ENCODE data around the gene INKA2.
"Not testable (repeated sequence)": the region's sequence is repeated elsewhere in the genome, so short reads cannot be mapped to it uniquely, and the experiment has no call there.

Gene INKA2

DNA sequence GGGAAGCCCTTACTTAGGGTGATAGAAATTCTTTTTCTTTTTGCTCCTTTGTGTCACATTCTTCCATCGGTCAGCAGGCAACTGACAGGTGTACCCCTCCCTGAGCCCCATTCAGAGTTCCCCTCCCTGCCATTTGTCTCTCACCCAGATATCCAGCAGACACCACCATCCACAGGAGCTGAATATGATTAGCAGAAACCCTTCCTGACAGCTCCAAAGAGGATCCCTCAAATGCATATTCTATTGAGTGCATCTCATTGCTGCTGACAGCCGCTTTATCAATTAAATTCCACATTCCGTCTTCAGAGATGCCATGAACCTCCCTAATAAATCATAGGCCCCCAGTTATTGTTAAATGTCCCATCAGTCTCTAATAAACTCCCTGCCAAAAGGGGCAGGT is 10.4 kb upstream of the INKA2 start:
- no peak for DNase-seq (ENCODE audit: low read depth)

DNA sequence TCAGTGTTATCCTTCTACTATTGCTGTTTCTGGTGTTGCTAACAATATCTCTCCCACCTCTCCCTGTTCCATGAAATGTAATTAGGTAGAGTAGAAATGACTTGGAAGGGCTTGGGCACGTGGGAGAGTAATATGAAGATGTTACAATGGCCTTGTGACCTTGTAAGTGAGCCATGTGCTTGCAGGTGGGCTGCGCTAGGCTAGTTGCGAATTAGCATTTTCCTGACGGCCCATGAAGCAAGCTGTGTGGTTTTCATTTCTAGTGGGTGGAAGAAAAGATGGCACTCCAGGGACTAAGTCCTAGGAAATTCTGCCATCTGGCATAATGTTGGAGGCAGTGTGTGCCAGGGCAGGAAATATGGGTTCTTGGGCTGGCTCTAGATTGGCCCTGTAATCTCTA is 8.8 kb upstream of the INKA2 start:
- no peak for DNase-seq (ENCODE audit: low read depth)

DNA sequence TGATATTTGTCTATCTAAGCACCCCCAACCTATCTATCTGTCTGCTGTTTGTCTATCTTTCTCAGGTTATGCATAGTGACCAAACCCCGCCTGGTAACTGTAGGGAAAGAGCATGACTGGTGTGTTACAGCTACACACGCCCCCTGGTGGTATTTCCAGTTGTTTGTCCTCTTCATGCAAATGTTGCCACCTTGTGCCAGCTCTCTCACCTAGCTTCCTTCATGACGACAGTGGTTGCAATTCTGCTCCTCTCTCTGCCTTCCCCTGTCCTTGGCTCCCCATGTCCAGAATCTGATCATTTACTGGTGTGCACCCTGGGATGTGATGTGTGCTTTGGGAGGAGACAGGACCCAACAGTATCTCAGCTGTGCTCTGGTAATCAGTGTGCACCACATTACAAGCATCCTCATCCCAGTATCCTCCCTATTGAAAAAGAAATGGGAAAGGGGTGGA is 8.1 kb upstream of the INKA2 start:
- no peak for DNase-seq (ENCODE audit: low read depth)

DNA sequence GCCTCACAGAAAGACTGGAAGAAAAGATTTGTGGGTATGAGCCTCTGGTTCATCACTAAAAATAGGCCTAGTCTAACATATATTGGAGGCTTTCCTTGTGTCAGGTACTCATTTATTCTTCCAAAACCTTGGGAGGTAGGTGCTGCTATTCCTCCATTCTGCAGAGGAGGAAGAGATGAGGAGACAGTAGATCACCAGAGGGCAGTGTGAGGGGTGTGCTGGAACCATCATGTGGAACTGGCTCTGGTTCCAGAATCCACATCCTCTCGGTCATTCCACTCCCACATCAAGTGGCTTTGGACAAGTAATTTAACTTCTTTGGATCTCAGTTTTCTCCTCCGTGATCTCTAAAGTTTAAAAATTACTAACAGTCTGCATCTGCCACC is 7.4 kb upstream of the INKA2 start:
- DNase-seq (ENCODE audit: low read depth), result no peak

DNA sequence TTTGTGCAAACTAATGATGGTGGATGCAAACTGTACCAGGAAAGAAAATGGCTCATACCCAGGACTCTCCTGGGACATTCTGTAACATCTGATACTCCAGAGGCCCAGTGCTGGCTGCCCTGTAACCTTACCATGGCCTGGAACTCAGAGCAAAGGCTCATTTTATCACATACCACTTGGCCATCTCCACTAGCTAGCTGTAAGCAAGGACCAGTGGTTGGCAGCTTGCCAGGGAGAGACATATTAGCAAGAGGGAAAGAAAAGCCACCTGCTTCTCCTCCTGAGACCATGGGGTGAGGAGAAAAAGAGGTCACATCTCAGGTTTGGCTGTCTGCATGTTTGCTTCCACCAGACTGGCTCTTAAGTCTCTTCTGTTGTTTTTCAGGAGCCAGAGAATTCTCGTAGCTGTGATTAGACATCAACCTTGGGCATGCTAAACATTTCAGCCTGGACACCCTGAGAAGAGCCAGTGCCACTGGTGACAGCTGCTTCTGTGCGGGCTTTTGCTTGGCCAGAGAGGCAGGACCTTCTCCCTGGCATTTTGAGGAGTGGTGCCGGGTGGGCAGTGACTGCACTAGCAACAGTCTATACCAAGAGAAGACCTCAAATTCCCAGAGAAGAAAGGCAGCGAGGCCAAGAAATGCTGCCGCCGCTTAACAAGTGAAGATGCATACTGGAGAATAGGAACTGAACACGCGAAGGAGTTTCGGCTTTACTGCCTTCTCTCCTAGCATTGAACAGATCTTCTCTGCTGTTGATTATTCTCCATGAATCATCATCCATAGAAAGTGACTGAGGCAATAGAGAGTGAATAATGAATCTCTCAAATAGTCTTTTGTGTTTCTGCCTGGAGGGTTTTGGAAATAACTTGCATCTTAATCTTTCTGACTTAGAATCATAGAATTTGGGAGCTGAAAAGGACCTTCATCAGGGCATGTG is 6.7 kb upstream of the INKA2 start:
- no peak for DNase-seq (ENCODE audit: low read depth)

DNA sequence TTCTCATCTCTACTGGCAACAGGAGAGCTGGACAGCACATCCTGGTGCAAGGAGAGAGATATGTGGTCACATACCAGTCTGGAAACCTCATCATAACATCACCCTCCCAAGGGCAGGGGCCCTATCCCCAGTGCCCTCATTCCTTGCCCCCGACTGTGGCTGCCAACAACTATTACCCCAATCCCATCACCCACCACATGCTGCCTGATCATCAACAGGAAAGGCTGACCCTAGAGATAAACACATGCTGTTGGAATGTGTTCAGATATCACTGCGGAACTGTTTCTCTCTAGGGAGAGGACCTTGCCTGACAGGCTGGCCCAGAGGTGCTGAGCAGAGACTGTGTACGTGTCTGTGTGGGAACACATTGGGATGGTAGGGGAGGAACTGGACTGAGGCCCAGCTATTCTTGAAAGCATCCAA is 4.5 kb upstream of the INKA2 start:
- no peak for DNase-seq (ENCODE audit: low read depth)

DNA sequence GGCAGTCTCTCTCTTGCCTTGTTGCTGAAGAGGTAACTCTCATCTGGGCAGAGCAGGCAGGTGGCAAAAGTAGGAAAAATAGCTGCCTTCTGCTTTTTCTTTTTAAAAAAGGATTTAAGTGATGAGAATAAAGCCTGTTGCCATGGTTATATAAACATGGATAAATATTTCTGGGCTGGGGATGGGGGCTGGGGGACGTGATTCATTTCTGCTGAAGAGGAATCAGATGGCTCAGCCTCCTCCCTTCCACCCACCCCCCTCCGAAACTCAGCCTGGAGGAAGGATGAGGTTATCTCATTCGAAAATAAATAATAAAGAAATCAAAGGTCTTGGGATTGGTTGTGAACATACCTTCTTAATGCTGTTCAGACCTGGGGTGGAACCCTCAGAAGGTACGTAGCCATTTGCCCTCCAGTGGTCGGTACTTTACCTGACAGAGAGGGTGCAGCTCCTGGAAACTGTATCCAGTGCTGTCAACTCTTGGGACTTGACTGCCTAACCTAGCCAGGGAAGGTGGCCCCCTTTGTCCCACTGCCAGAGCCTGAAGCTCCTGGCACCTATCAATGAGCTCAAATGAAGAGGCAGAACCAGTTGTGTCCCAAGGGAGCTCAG is 3.8 kb upstream of the INKA2 start:
- DNase-seq (ENCODE audit: low read depth), result no peak

DNA sequence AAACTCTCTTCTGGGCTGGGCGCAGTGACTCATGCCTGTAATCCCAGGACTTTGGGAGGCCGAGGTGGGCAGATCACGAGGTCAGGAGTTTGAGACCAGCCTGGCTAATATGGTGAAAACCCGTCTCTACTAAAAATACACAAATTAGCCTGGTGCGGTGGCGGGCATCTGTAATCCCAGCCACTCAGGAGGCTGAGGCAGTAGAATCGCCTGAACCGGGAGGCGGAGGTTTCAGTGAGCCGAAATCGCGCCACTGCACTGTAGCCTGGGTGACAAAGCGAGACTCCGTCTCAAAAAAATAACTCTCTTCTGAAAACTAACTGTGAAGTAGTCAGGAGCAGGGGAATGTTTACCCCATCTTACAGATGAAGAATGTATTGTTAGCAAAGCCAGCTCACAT is 3.1 kb upstream of the INKA2 start:
- DNase-seq (ENCODE audit: low read depth), result not testable (repeated sequence)

DNA sequence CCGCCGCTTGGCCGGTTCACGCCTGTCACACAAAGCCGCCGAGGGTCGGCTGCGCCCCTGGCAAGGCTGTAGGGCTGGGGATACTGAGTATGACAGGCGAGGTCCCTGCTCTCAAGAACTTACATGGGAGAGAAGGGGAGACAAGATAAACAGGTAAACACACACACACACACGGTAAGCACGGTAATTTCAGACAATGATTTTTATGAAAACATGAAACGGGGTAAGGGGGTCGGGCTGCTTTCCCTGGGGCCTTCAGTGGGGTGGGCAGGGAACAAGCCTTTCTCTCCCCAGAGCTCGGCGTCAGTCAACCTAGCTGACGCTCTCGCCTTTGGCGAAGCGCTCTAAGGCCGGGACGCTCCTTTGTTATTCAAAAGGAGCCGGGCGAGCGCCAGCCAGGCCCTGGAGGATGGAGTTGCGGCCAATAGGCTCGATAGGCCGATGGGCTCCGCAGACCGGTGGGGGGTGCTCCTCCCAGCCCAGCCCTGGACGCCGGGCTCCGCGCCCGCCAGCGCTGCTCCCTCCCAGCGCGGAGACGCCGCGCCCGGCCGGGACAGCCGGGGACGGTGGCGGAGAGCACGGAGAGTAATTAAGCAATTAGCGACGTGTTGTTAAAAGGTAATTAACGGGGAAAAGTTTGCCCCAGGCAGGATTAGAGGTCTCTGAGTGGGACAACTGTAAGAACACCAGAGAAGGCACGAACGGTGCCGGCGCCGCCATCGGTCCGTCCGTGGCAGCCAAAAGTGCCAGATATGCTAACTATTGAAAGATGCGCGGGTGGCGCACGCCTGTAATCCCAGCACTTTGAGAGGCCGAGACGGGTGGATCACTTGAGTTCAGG is 950 bp upstream of the INKA2 start:
- DNase-seq (ENCODE audit: low read depth), result no peak

DNA sequence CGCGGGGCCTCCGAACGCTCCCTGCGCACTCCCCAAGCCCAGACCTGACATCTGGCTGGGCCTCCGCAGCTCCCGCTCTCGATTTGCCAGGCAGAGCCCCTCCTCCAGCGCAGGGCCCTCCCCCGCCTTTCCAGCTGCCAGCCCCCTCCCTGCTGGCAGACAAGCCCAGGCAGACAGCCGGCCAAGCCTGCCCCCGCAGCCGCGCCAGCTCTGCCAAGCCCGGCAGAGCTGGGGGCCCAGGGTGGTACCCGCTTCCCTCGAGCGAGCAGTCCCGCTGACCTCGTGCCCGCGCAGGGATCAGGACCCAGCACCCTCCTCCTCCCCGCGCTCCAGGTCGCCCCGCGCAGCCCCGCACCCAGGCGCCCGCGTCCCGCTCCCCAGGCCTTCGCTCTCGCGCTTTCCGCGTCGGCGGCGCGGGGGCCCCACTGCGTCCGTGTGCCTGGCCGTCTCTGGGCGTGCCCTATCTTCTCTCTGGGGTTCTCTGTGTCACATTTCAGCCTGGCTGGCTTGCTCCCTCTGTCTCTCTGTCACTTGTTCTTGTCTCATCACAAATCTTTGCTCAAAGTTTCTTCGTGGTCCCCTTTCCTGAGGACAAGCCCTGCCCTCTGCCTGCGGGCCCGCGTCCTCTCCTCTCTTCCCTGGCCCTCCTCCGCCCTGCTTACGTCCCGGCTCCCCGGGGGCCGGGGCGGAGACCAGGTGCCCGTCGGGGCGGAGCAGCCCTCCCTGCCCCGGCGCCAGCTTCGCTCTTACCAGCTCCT is 580 bp downstream of the INKA2 start:
- no peak for DNase-seq (ENCODE audit: low read depth)

DNA sequence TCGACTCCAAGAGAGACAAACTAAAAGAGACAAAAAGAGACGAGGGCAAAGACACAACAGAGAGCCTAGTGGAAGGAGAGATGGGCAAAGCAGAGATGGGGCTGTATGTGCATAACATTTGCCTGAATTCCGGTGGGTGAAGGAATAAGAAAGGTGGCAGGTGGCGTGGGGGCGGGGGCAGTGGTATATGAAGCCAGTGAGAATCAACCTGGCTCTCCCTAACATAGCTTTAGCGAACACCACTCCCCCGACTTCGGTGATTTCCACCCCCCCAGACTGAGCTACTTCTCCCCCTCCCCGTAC is 1.1 kb downstream of the INKA2 start:
- no peak for DNase-seq (ENCODE audit: low read depth)

DNA sequence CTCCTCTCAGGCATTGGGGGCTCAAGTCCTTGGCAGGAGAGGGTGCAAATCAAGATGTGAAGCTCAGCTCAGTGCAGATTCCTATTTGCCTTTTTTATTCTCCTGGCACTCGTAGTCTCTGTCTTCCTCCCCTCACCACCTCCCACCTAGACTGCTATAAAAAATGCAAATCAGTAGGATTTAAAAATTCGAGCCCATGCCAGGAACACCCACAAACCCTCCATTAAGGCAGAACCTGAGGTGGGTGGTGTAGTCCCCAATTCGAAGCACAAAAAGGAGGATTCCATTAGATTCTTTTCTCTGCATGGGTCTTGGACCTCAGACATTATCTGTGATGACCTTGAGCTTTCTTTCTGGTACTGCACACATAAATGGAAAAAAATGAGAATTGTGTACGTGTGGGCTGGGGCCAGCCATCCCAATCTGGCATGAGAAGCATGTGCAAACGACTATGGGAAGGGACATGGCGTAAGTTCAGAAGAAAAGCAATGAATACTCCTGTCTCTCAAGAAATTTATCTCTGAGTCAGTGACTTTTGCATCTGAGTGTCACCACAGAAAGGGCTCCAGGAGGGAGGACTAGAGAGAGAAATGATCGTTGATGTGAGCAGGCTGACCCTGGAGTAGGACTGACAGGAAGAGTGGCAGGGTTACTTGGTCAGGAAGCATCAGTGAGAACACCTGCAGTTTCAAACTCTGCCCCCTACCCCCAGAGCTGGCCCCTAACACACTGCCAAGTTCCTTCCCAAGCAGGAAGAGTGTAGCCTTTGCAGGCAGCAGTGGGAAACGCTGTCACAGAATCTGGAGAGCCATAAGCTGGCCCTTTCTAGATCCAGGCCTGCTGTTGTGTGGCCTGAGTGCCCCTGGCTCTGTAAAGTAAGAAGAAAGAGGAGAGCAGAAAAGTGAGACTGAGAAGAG is 1.7 kb downstream of the INKA2 start:
- no peak for DNase-seq (ENCODE audit: low read depth)

DNA sequence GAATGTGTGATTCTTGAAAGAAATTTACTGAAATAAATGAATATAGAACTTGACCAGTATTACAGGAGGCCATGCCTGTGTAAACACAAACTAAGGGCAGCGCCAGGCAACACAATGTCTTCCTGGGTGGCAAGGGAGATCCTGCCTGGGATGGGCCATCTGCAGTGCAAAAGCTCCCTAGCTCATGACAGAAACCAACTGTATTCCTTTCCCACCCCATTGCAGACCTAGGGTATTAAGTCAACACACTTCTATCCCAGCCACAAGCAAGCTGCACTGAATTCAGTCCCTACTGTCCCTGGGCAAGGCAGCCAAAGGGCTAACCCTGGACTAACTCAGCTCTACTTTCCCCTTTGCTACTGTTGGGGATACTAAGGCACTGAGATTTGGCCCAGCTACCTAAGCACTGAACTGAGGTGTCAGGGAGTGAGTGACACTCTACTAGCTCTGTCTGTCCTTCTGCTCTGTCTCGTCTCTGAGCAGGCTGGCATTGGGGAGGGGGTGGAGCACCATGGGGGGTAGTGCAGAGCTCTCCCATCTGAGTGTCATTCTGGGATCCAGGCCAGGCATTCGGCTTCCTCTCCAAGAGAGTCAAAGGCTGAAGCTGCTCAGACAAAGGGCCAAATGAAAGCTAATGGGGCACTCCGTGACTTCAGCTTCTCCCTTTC is 2.5 kb downstream of the INKA2 start:
- no peak for DNase-seq (ENCODE audit: low read depth)

DNA sequence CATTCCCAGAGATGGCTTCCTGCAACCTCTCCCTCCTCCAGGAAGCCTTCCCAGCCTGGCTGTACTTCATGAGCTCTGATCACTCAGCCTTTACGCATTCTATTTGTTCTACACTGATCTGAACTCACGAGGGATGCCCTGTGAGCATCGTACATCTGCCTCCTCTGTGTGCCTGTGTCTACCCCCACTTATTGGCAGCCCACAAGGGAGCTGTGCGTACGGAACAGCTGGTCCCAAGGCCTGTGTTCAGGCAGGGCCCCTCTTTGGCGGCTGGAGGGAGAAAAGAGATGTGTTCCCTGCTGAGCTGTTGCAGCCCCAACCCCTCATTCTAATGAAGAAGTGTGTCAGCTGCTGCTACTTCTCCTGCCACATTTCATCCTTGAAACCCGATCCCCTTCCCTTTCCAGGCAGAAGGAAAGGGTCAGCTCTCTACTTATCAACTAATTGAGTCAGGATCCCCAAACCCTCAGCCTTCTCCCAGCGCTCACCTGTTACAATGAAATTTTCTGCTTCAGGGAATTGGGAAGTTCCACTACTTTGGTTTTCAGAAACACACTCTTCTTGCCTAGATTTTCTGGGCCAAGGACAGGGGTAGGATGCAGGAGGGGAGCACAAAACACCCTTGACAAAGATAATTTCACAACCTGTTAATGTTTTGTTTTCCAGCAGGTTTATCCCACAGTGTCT is 3.2 kb downstream of the INKA2 start:
- no peak for DNase-seq (ENCODE audit: low read depth)

DNA sequence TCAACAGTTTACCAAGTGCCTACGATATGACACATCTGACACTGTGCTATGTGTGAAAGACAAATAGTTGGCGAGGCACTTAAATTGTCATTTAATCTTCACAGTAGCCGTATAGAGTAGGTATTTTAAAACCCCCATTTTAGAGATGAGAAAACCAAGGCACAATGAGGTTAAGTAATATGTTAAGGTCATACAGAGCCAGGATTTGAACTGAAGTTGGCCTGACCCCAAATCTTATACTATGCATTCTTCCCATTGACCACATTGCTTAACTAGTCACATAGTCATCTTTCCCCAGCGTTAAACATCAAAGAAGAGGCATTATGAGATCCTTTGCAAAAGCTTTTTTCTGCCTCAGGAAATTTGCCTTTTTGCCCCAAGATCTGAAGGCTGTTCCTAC is 3.9 kb downstream of the INKA2 start:
- DNase-seq (ENCODE audit: low read depth), result no peak

DNA sequence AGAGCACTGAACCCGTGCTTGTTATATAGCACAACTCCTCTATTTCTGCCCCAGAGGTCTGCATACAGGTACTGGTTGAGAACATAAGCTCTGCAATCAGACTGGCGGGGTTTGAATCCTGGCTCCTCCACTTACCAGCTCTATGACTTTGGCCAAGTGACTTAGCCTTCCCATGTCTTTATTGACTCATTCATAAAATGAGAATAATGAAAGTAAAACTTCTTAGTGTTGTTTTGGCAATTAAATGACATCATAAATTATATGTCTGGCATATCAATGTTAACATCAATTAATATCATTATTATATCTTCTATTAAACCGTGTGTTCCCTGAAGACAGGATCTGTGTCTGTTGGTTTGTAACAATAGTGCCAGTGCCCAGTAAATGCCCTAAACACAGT is 4.3 kb downstream of the INKA2 start:
- DNase-seq (ENCODE audit: low read depth), result no peak

DNA sequence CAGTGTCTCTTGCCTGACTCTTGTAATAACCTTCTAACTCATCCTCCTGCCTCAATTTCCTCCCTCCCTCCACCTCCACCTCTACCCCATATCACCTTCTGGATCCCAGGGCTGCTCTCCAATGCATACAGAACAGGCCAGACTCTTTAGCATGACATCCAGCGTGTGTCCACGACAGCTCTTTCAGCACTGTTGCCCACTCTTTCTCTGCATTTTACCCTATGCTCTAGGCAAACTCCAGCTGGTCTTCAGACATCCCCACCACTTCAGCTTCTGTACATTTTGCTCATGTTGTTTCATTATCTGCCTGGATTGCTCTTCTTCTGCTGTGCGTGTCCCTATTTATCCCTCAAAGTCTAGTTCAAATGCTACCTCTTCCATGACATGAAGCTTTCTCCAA is 4.8 kb downstream of the INKA2 start:
- no peak for DNase-seq (ENCODE audit: low read depth)

DNA sequence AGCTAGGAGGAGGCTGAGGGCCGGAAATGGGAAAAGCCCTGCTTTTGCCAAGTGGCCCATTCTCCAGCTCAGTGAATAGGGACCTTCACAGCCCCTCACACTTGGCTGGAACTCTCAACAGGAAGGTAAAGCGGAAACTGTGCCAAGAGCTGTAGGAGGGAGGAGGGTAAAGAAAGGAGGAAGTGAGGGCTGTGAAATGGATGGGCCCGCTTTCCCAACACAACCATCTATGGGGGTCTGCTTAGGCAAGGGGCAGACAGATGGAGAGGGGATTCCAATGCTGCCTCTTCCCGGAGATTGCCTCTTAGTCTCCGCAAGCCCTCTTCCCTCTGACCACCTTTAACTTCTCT is 5.2 kb downstream of the INKA2 start:
- DNase-seq (ENCODE audit: low read depth), result no peak

DNA sequence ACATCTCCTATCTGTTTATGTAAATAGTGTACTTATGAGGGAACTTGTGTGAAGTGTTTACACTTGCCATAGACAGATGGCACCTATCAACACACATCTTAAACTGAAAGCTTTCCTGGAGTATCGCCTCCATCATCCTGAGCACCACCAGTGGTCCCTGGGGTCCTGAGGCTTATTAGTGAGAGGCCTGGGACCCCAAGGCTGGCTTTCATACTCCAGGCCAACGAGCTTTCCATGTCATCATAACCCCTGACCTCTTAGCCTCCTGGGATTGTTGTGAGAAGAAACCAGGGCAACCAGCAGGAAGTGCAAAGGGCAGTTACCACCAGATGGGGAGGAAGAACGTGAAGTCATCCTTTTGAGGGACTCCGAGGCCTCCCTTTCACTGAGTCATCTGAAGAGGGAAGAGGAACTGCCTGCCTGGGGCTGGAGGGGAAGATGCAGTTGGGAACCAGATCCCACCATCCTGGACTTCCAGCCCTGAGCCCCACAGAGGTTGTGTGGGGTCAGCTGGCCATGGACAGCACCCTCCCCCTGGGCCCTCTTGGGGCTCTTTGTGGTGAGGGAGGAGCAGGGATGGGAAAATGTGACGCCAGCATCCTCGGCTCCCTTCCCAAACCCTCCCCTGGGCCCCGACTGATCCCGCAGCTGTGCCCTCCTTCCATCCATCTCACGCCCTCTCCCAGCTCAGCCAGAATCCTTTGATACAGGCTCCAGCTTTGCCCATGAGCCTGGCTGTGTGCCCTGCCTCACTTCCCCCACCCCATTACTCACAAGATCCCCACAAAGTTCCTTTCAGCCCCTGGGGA is 5.8 kb downstream of the INKA2 start:
- no peak for DNase-seq (ENCODE audit: low read depth)
